Progenitor cell of endocrine pancreas (in vitro differentiated cells): ENCODE results near the gene ATAD3B. TPM values are rescaled to one million over a fixed set of nuclear protein-coding genes. Genes with fewer than 3 reads are reported as not detected.
"Not testable (repeated sequence)": the region's sequence is repeated elsewhere in the genome, so short reads cannot be mapped to it uniquely, and the experiment has no call there.

Experiments used
- DNase-seq: peaks from one replicate; pipeline ENCODE4 v3.0.0; 2021; ENCODE audit warnings: low spot score; ENCODE audit not compliant: unreplicated experiment
- H3K27ac Mint-ChIP-seq: 2 replicates; pipeline ENCODE4 v1.8.0; 2021; ENCODE audit warnings: mild to moderate bottlenecking, moderate library complexity, mixed read lengths
- H3K27me3 Mint-ChIP-seq: 2 replicates; pipeline ENCODE4 v1.8.0; 2021; ENCODE audit warnings: mixed read lengths
- H3K36me3 Mint-ChIP-seq: 2 replicates; pipeline ENCODE4 v1.8.0; 2022; ENCODE audit warnings: mixed read lengths; ENCODE audit not compliant: insufficient read depth
- H3K4me1 Mint-ChIP-seq: 2 replicates; pipeline ENCODE4 v1.8.0; 2021; ENCODE audit warnings: low read depth, mixed read lengths
- H3K4me3 Mint-ChIP-seq: 2 replicates; pipeline ENCODE4 v1.8.0; 2021; ENCODE audit warnings: low read depth, mild to moderate bottlenecking, moderate library complexity, mixed read lengths
- H3K9me3 Mint-ChIP-seq: 2 replicates; pipeline ENCODE4 v1.8.0; 2021; ENCODE audit warnings: low read depth, mixed read lengths
- CTCF ChIP-seq: fragments of 200-600 bp; sonication (generic); IDR thresholded peaks from one replicate; pipeline ENCODE4 v1.5.0; 2021; ENCODE audit warnings: antibody characterized with exemption, mild to moderate bottlenecking; ENCODE audit not compliant: unreplicated experiment
- total RNA-seq: library from RNA; stranded (reverse); gene quantifications from 2 replicates; pipeline ENCODE4 v1.2.1, GENCODE V29; 2021

The ATAD3B gene
- total RNA-seq, 1 donor from 2014 or later, result 36.7 TPM

- H3K4me1 Mint-ChIP-seq, result no peaks in the 10 kb centered on the region
- no peak for DNase-seq
- no peak overlapping the region for H3K4me3 Mint-ChIP-seq
- peaks cover 35% of the 10 kb centered on the region for H3K36me3 Mint-ChIP-seq
- H3K9me3 Mint-ChIP-seq, result peaks cover 8% of the 10 kb centered on the region
- no peak for TF ChIP-seq CTCF
- H3K27ac Mint-ChIP-seq, result no peak overlapping the region
- no peaks in the 10 kb centered on the region for H3K27me3 Mint-ChIP-seq
Measured at GRCh38 chr1:1489861-1490260, 18.3 kb downstream of the ATAD3B start.

- peaks cover 35% of the 10 kb centered on the region for H3K36me3 Mint-ChIP-seq
- H3K4me1 Mint-ChIP-seq, result no peaks in the 10 kb centered on the region
- H3K27ac Mint-ChIP-seq, result no peak overlapping the region
- H3K4me3 Mint-ChIP-seq, result no peak overlapping the region
- H3K27me3 Mint-ChIP-seq, result no peaks in the 10 kb centered on the region
- no peak for TF ChIP-seq CTCF
- no peak for DNase-seq
- H3K9me3 Mint-ChIP-seq, result peaks cover 8% of the 10 kb centered on the region
Measured at GRCh38 chr1:1490633-1491230, 19.2 kb downstream of the ATAD3B start.

- H3K27me3 Mint-ChIP-seq, result no peaks in the 10 kb centered on the region
- DNase-seq, result no peak
- H3K4me3 Mint-ChIP-seq, result no peak overlapping the region
- no peak overlapping the region for H3K27ac Mint-ChIP-seq
- TF ChIP-seq CTCF, result no peak
- H3K36me3 Mint-ChIP-seq, result peaks cover 35% of the 10 kb centered on the region
- H3K4me1 Mint-ChIP-seq, result no peaks in the 10 kb centered on the region
- peaks cover 8% of the 10 kb centered on the region for H3K9me3 Mint-ChIP-seq
Measured at GRCh38 chr1:1491601-1492000, 20.0 kb downstream of the ATAD3B start.

- H3K4me1 Mint-ChIP-seq, H3K9me3 Mint-ChIP-seq, H3K4me3 Mint-ChIP-seq, H3K27me3 Mint-ChIP-seq, DNase-seq, H3K27ac Mint-ChIP-seq: not testable (repeated sequence)
- peaks cover 31% of the 10 kb centered on the region for H3K36me3 Mint-ChIP-seq
Measured at GRCh38 chr1:1494311-1494710, 22.7 kb downstream of the ATAD3B start.

DNA sequence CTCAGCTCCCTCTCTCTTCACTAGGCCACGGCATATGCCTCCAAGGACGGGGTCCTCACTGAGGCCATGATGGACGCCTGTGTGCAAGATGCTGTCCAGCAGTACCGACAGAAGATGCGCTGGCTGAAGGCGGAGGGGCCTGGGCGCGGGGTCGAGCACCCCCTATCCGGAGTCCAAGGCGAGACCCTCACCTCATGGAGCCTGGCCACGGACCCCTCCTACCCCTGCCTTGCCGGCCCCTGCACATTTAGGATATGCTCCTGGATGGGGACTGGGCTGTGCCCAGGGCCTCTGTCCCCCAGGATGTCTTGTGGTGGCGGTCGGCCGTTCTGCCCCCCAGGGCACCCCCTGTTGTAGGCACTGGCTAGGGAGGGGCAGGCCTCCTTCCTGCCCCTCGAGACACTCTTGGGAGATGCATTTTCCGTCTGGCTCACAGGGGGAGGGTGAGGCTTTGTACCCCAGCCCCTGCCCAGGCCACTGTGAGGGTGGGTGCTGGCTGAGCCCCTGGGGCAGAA lies 24.0 kb downstream of the ATAD3B start:
- H3K9me3 Mint-ChIP-seq, H3K27ac Mint-ChIP-seq, H3K4me3 Mint-ChIP-seq, DNase-seq, H3K4me1 Mint-ChIP-seq, H3K27me3 Mint-ChIP-seq: not testable (repeated sequence)
- H3K36me3 Mint-ChIP-seq, result peaks cover 26% of the 10 kb centered on the region

GRCh38 chr1:1504777-1505365 lies 33.3 kb downstream of the ATAD3B start:
- DNase-seq, result peak; percentile 39
- not testable (repeated sequence) for H3K36me3 Mint-ChIP-seq, H3K4me1 Mint-ChIP-seq, H3K27me3 Mint-ChIP-seq, H3K9me3 Mint-ChIP-seq
- peak; percentile 66 for TF ChIP-seq CTCF
- Mint-ChIP-seq H3K4me3 (peak overlapping the region; percentile 62), H3K27ac (peak overlapping the region; percentile 95)
